Endothelial cell of umbilical vein (primary cell): ENCODE results near the gene RPIA. TPM values are rescaled to one million over a fixed set of nuclear protein-coding genes. Genes with fewer than 3 reads are reported as not detected.
"Not testable (repeated sequence)": the region's sequence is repeated elsewhere in the genome, so short reads cannot be mapped to it uniquely, and the experiment has no call there.

Source experiments
- BruUV-seq: library from RNA; stranded (reverse); fragments of 400-500 nt; replicated peaks from 2 replicates; lab custom pipeline; 2021; lab: Mats Ljungman, UMichigan
- CTCF ChIA-PET: fragments of 300-600, 350-600 bp; sonication (Branson Sonifier 250); formaldehyde crosslinking; loops from one replicate; lab custom pipeline; 2021; ENCODE audit warnings: antibody characterized with exemption, inconsistent platforms; lab: Charles Lee
- POLR2A ChIA-PET: fragments of 300-600, 350-600 bp; sonication (Branson Sonifier 250); formaldehyde crosslinking; loops from one replicate; lab custom pipeline; 2021; ENCODE audit warnings: antibody characterized with exemption, inconsistent platforms; lab: Charles Lee
- DNase-seq: peaks from one replicate; pipeline ENCODE4 v3.0.0-alpha.2; 2011; ENCODE audit warnings: low read depth, low spot score
- FAIRE-seq: peaks from 2 replicates; lab custom pipeline; 2011; peaks lifted over from hg19 to GRCh38; lab: Jason Lieb, UNC
- H2AFZ ChIP-seq: 2 replicates; pipeline ENCODE4 v1.6.0; 2012; ENCODE audit warnings: low read depth, low read length, control low read depth, inconsistent platforms
- H3K27ac ChIP-seq: 2 replicates; pipeline ENCODE4 v1.5.1; 2011; ENCODE audit warnings: low read depth, mild to moderate bottlenecking, control low read depth, low read length, moderate library complexity; ENCODE audit not compliant: insufficient read depth
- H3K27me3 ChIP-seq, 2 experiments: 2 replicates each; pipeline versions ENCODE4 v1.6.0 to v1.6.1; 2011; ENCODE audit warnings: low read length in 2 of 2, mixed read lengths in 1 of 2; ENCODE audit not compliant: control insufficient read depth in 2 of 2, insufficient read depth in 2 of 2
- H3K36me3 ChIP-seq, 2 experiments: 2 replicates in 1 of 2; 3 replicates in 1 of 2; pipeline ENCODE4 v1.5.1; 2011; ENCODE audit warnings: low read length in 2 of 2, mild to moderate bottlenecking in 1 of 2, moderate library complexity in 1 of 2; ENCODE audit not compliant: control insufficient read depth in 2 of 2, insufficient read depth in 2 of 2; ENCODE audit errors: extremely low read depth in 1 of 2
- H3K4me1 ChIP-seq: 3 replicates; pipeline ENCODE4 v1.5.1; 2011; ENCODE audit warnings: mild to moderate bottlenecking, low read length; ENCODE audit not compliant: control insufficient read depth, insufficient read depth; ENCODE audit errors: extremely low read depth
- H3K4me2 ChIP-seq: 2 replicates; pipeline ENCODE4 v1.6.1; 2011; ENCODE audit warnings: low read length, control low read depth, mixed read lengths; ENCODE audit not compliant: insufficient read depth
- H3K4me3 ChIP-seq, 3 experiments: fragments of 200-600 bp in 1 of 3; sonication (generic), shearing (Covaris generic) in 1 of 3; replicated peaks in 1 of 3; 2 replicates each; pipeline ENCODE4 v1.5.1; 2011 to 2016; ENCODE audit warnings: control low read depth in 3 of 3, low read length in 3 of 3, mild to moderate bottlenecking in 2 of 3, inconsistent platforms in 1 of 3, low read depth in 1 of 3, moderate library complexity in 1 of 3; ENCODE audit not compliant: insufficient read depth in 1 of 3
- H3K79me2 ChIP-seq: 2 replicates; pipeline ENCODE4 v1.6.0; 2012; ENCODE audit warnings: low read length, inconsistent platforms; ENCODE audit not compliant: control insufficient read depth, insufficient read depth
- H3K9ac ChIP-seq: replicated peaks from 2 replicates; pipeline ENCODE3; 2011; ENCODE audit warnings: low read length, control low read depth; ENCODE audit not compliant: insufficient read depth; ENCODE audit errors: extremely low read depth
- H3K9me1 ChIP-seq: replicated peaks from 3 replicates; pipeline ENCODE4 v1.6.0; 2011; ENCODE audit warnings: mild to moderate bottlenecking, low read length; ENCODE audit not compliant: control insufficient read depth, insufficient read depth; ENCODE audit errors: extremely low read depth
- H3K9me3 ChIP-seq: replicated peaks from 2 replicates; pipeline ENCODE4 v1.5.1; 2012; ENCODE audit warnings: low read length, inconsistent platforms; ENCODE audit not compliant: control insufficient read depth, insufficient read depth
- H4K20me1 ChIP-seq: replicated peaks from 2 replicates; pipeline ENCODE3; 2011; ENCODE audit warnings: mild to moderate bottlenecking, low read length; ENCODE audit not compliant: control insufficient read depth, insufficient read depth; ENCODE audit errors: extremely low read depth
- EZH2 ChIP-seq: IDR thresholded peaks from 2 replicates; pipeline ENCODE4 v1.6.1; 2012; ENCODE audit warnings: borderline replicate concordance, low read depth, mild to moderate bottlenecking, moderate library complexity, low read length, inconsistent platforms; ENCODE audit not compliant: severe bottlenecking
- GATA2 ChIP-seq: IDR thresholded peaks from 2 replicates; pipeline ENCODE4 v1.7.0; 2011; ENCODE audit warnings: low read depth, mild to moderate bottlenecking, moderate library complexity, mixed read lengths, low read length; ENCODE audit not compliant: insufficient read length, insufficient read depth
- JUN ChIP-seq: IDR thresholded peaks from 2 replicates; pipeline ENCODE4 v1.6.1; 2011; ENCODE audit warnings: borderline replicate concordance, low read depth; ENCODE audit not compliant: insufficient read length, insufficient read depth
- MYC ChIP-seq: IDR thresholded peaks from one replicate; pipeline ENCODE4 v1.6.1; 2011; ENCODE audit warnings: mild to moderate bottlenecking, low read depth, low read length
- POLR2AphosphoS5 ChIP-seq: IDR thresholded peaks from 2 replicates; pipeline ENCODE4 v1.6.1; 2012; ENCODE audit warnings: low read depth, mild to moderate bottlenecking, control low read depth, low read length, moderate library complexity; ENCODE audit not compliant: insufficient read depth
- dilution Hi-C: fragments of 300-500 bp; cut with MboI; formaldehyde crosslinking; loops from one replicate; pipeline ENCODE4 v1.15.0; 2019; ENCODE audit warnings: low sequenced_read_pairs; ENCODE audit not compliant: extremely low pct_ligation_motif_present
- intact Hi-C: fragments of 100-400 bp; cut with micrococcal nuclease; formaldehyde crosslinking; loops from one replicate; pipeline ENCODE4 v1.10.0; 2022
- polyA plus RNA-seq, 4 experiments: library from polyadenylated mRNA; depleted of rRNA in 3 of 4; stranded (reverse) in 3 of 4; unstranded in 1 of 4; fragments of >200 nt; gene quantifications; 2 replicates each; pipeline versions ENCODE4 v1.2.1 to v1.2.3, GENCODE V29; 2011 to 2012; ENCODE audit warnings: missing spikeins in 1 of 4
- total RNA-seq: library from RNA; stranded (reverse); gene quantifications from 2 replicates; pipeline ENCODE4 v1.2.3, GENCODE V29; 2021
- TF ChIP-seq, protein P1 (sequence below), 2 donors: IDR thresholded peaks; 1 replicate in 1 of 2; 2 replicates in 1 of 2; pipeline ENCODE4 v1.5.1; 2011; ENCODE audit warnings: low read length in 2 of 2, mild to moderate bottlenecking in 2 of 2, moderate library complexity in 2 of 2, control low read depth in 1 of 2, inconsistent platforms in 1 of 2, low read depth in 1 of 2; ENCODE audit not compliant: insufficient read depth in 1 of 2; ENCODE audit errors: extremely low read depth in 1 of 2
- TF ChIP-seq, protein P2 (sequence below): IDR thresholded peaks from 2 replicates; pipeline ENCODE4 v1.6.1; 2011; ENCODE audit not compliant: insufficient read depth, insufficient read length

The RPIA gene
- total and polyA plus RNA-seq, 2 donors (not counting 3 experiments of a cell fraction or from before 2014, with no cell fraction given) = 15.7 to 30.3 TPM

DNA sequence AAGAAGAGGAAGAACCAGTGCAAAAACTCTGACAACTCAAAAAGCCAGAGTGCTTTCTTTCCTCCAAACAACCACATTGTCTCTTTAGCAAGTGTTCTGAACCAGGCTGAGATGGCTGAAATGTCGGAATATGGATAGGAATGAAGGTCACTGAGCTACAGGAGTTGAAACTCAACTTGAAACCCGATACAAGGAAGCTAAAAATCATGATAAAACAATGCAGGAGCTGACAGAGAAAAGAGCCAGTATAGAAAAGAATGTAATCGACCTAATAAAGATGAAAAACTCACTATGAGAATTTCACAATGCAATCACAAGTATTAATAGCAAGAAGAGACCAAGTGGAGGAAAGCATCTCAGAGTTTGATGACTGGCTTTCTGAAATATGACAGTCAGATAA is 49.2 kb upstream of the RPIA start:
- Histone ChIP-seq H4K20me1 (no peaks in the 10 kb centered on the region), H3K27ac (no peak overlapping the region), H3K4me2 (no peak overlapping the region), H3K9me1 (no peaks in the 10 kb centered on the region), H3K79me2 (no peaks in the 10 kb centered on the region), H3K9me3 (no peaks in the 10 kb centered on the region), H3K27me3 (peaks cover 4 to 10% of the 10 kb centered on the region in 2 experiments), H3K9ac (no peak overlapping the region), H3K4me3 (no peak overlapping the region), H3K4me1 (peaks cover 3% of the 10 kb centered on the region), H3K36me3 (no peaks in the 10 kb centered on the region), H2AFZ (no peak overlapping the region)
- BruUV-seq = no TSS peak
- intact Hi-C loops = no loop called here
- DNase-seq (no peak), FAIRE-seq (no peak)
- CTCF ChIA-PET = interaction anchor here (1.1 kb wide), 1 partner anchor 14 kb away, joined by 3 read pairs; no protein-coding TSS in a partner anchor
- POLR2A ChIA-PET = no interaction called here
- dilution Hi-C loops = no loop called here
- TF ChIP-seq, protein P1, sequence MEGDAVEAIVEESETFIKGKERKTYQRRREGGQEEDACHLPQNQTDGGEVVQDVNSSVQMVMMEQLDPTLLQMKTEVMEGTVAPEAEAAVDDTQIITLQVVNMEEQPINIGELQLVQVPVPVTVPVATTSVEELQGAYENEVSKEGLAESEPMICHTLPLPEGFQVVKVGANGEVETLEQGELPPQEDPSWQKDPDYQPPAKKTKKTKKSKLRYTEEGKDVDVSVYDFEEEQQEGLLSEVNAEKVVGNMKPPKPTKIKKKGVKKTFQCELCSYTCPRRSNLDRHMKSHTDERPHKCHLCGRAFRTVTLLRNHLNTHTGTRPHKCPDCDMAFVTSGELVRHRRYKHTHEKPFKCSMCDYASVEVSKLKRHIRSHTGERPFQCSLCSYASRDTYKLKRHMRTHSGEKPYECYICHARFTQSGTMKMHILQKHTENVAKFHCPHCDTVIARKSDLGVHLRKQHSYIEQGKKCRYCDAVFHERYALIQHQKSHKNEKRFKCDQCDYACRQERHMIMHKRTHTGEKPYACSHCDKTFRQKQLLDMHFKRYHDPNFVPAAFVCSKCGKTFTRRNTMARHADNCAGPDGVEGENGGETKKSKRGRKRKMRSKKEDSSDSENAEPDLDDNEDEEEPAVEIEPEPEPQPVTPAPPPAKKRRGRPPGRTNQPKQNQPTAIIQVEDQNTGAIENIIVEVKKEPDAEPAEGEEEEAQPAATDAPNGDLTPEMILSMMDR (IDR thresholded peaks at IDR 0.05; ENCODE audit: extremely low read depth in 1 of 2, insufficient read depth in 1 of 2, low read depth in 1 of 2, low read length in 2 of 2) = no peak
- TF ChIP-seq GATA2 (no peak), EZH2 (no peak), JUN (no peak), MYC (no peak), POLR2AphosphoS5 (no peak)
- TF ChIP-seq, protein P2, sequence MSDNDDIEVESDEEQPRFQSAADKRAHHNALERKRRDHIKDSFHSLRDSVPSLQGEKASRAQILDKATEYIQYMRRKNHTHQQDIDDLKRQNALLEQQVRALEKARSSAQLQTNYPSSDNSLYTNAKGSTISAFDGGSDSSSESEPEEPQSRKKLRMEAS = no peak

DNA sequence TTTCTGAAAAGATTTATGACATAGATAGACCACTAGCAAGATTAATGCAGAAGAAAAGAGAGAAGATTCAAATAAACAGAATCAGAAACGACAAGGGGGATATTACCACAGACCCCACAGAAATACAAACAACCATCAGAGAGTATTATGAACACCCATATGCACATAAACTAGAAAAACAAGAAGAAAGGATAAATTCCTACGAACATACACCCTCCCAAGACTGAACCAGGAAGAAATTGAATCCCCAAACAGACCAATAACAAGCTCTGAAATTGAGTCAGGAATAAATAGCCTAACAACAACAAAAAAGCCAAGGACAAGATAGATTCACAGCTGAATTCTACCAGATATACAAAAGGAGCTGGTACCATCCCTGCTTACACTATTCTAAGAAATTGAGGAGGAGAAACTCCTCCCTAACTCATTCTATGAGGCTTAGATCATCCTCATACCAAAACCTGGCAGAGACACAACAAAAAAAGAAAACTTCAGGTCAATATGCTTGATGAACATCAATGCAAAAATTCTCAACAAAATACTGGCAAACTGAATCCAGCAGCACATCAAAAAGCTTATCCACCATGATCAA is 46.1 kb upstream of the RPIA start:
- intact Hi-C loops, H4K20me1 ChIP-seq, H3K9me1 ChIP-seq, H3K27me3 ChIP-seq, H3K36me3 ChIP-seq, H3K27ac ChIP-seq, BruUV-seq, dilution Hi-C loops, H3K4me3 ChIP-seq, H2AFZ ChIP-seq, DNase-seq, FAIRE-seq, H3K9me3 ChIP-seq, H3K79me2 ChIP-seq, H3K9ac ChIP-seq, POLR2A ChIA-PET, H3K4me2 ChIP-seq, H3K4me1 ChIP-seq: not testable (repeated sequence)
- CTCF ChIA-PET = interaction anchor here (0.7 to 1.2 kb wide), 4 partner anchors 12 to 54 kb away, joined by 3 to 4 read pairs (median 4); no protein-coding TSS in a partner anchor
